ENCODE measurements around the gene HJURP.

GRCh38 chr2:233835230-233836186 is 18.8 kb downstream of the HJURP start:
- TF ChIP-seq, protein P1, sequence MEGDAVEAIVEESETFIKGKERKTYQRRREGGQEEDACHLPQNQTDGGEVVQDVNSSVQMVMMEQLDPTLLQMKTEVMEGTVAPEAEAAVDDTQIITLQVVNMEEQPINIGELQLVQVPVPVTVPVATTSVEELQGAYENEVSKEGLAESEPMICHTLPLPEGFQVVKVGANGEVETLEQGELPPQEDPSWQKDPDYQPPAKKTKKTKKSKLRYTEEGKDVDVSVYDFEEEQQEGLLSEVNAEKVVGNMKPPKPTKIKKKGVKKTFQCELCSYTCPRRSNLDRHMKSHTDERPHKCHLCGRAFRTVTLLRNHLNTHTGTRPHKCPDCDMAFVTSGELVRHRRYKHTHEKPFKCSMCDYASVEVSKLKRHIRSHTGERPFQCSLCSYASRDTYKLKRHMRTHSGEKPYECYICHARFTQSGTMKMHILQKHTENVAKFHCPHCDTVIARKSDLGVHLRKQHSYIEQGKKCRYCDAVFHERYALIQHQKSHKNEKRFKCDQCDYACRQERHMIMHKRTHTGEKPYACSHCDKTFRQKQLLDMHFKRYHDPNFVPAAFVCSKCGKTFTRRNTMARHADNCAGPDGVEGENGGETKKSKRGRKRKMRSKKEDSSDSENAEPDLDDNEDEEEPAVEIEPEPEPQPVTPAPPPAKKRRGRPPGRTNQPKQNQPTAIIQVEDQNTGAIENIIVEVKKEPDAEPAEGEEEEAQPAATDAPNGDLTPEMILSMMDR (conservative IDR thresholded peaks at IDR 0.05 in 1 of 2, IDR thresholded peaks at IDR 0.05 in 1 of 2; ENCODE audit: low read depth in 1 of 2, low read length in 2 of 2): no peak
- TF ChIP-seq EZH2 (IDR thresholded peaks at IDR 0.05; ENCODE audit: low read length, missing control alignments): no peak
